HuH-7.5 (cell line): Measurements from ENCODE around the gene GPA33.
A peak's percentile ranks its signal among the peaks of the same experiment; 100 is the strongest.

Source experiments
- DNase-seq: peaks from one replicate; pipeline ENCODE4 v3.0.0; 2011; ENCODE audit warnings: low spot score

Gene GPA33

DNA sequence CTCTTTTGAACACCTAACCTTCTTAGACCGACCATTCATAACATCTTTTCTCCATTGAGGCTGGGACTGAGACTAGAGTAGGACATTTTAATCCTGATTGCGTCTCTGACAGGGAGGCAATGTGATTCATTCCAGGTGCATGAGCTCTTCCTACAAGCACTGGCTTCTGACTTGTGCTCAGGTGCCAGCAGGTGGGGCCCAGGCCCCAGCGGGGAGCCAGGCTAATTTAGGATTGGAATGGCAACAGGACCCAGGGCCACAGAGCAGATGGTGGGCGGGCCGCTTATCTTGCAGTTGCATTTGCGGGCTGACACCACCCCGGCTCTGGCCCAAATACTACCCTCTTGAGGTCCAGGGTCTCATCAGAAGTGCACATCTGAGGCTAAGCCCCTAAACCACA lies 4.1 kb downstream of the GPA33 start:
- no peak for DNase-seq

DNA sequence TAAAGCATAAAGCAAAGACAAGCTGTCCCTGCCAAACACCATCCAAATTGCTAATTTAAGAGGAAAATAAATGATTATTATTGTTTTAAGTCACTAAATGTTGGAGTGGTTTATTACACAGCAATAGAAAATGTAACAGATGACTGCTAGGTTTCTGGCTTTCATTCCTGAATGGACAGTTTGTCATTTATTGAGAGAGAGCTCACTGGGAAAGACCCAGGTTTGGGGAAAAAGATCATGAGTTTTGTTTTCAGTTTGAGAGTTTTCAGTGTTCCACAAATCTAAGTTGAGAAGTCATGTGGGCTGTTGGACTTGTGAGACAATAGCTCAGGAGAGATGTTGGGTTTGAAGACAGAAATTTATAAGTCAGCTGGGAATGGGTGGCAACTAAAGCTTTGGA lies 5.4 kb downstream of the GPA33 start:
- DNase-seq, result no peak

DNA sequence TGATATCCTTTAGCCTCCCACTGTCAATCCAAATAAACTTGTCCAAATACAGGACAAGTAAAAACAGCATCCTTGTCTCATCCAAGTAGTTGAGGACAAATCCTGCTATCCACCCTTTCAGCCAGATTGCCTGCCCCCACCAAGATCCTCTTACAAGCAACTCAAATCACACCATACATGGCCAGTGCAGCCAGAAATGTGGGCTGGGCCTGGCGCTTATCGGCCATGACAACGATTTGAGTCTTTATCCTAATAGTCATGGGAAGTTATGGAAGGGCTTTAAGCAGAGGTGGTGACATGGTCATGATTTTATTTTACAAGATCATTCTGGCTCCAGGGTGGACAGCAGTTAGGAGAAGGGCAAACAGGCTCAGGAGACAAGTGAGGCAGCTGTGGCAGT lies 6.3 kb downstream of the GPA33 start:
- no peak for DNase-seq

DNA sequence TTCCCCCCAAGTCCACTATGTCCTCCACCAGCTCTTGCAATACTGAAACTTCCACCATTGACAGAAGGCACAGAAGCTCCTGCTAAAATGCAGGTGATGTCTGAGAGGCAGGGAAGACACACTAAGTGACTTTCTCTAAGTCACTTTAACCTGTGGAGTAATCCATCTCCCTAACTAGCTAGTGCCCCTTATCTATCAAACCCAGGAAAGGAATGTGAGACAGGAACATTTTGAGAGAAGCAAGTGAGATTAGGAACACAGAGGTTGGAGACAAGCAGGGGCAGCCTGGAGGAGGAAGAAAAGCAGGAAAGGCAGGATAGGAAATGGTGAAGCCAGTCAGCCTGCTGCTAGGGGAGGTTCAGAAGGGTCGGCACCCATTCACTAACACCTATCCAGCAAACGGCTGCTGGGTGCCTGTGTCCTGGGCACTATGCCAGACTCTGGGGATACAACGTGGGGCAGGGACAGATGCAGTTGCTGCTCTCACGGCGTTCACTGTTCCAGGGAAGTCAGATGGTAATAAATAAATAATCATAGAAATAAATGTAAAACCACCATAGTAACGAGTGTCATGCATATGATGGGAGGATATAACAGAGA lies 7.0 kb downstream of the GPA33 start:
- DNase-seq, result no peak

DNA sequence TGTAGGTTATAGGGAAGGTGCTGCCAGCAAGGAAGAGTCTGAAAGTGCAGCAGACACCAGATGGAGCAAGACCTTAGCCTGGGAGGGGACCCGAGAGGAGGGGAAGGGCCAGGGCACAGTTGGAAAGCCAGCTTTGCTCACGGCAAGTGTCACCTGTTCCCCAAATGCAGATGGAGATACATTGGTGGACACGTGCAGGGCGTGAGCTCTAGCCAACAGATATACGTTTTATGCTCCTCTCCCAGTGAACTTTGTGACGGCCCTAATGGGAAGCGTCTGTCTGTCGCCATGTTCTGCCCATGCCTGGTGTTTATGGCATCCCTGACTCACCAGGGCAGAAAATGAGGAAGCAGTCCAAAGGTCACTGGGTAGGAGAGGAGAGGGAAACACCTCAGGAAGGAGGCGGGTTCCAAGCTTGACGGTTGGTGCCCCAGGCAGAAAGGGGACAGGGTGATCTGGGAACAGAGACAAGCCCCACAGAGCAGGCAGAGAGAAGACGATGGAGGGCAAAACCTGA lies 7.6 kb downstream of the GPA33 start:
- DNase-seq, result no peak

DNA sequence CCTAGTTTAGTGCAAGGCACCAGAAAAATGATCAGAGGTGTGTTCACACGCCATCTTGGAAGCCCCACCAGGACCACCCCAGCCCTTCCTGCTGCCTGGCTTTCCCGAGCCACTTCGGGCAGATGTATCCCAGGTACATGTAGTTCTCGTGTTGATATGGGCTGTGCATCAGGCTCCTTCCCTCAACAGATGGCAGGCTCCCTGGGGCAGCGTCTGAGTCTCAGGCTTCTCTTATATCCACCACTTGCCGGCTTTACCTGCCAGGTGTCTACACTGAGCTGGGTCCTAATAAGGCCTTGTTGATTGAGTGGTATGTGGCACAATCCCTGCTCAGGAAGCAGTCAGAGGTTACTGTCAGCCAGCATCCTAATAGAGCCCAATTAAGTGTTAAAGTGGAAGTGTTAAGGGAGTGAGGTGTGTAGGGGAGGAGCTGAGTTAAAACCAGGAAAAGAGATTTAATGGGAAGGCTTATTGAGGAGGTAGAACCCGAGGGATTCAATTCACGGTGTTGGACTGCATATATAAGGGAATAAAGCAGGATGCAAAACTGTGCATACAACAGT lies 8.5 kb downstream of the GPA33 start:
- DNase-seq, result no peak

DNA sequence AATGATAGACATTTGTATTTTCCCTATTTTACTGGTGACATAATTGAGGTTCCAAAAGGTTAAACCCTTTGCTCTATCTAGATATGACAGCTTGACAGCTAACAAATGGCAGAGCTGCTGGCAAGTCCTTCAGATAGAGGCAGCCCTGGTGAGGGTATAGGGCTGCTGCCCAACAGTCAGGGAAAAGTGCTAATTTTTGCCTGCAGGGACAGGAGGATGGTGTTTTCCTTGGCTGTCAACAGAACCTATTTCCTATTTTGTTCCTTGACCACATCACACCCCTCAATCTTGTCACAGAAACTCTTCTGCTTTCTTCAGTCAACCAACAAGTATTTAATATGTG lies 12.3 kb downstream of the GPA33 start:
- no peak for DNase-seq

DNA sequence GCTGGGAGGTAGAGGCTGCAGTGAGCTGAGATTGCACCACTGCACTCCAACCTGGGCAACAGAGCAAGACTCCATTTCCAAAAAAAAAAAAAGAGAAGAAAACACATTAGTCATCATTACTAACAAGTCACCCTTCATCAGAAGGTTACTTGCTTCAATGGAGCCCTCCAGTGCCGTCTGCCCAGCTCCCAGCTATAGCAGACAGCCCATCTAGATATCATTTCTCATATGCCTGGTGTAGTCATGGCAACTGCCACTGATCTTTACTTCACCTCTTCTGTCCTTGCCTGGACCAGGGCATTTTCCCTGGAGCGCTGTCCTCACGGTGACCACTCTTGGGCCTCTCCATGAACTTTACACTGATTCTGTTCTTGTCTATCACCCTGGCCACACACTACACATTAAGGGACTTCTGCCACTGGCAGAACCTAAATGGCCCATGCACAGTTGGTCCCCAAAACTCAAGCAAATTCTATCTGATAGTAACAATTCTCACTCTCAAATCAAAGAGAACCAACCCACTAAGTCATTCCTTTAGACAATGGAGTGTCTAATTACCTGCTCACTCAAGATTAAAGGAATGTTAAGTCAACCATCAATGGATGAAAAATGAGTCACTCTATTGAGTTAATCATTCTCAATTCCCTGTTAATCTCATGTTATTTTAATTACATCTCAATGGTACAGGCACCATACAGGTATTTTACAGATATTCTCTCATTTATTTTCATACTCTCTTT lies 12.9 kb downstream of the GPA33 start:
- DNase-seq, result no peak

DNA sequence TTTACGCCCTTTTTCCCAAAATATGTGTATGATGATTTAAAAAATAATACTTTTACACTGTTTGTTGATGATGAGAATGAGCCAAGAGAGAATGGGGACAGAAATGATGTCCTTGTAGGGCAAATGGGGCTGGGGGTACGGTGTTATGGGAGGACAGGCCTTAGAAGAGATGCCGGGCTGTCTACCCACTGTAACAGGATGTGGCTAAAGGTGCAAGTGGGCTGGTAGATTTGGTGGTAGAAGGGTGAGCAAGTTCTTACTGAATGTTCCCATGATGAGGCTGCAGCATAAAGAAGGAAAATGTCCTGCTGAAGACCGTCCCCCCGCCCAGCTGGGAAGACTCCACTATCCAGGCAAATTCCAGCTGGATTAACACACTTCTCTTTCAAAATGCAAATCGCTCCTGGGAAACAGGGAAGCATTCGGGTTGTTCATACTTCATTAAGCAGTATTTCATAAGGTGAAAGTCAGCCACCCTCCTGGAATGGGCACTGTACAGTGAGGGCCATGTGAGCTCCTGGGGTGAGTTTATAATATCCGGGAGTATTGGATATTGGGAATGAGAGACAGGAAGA lies 14.0 kb downstream of the GPA33 start:
- DNase-seq, result no peak

DNA sequence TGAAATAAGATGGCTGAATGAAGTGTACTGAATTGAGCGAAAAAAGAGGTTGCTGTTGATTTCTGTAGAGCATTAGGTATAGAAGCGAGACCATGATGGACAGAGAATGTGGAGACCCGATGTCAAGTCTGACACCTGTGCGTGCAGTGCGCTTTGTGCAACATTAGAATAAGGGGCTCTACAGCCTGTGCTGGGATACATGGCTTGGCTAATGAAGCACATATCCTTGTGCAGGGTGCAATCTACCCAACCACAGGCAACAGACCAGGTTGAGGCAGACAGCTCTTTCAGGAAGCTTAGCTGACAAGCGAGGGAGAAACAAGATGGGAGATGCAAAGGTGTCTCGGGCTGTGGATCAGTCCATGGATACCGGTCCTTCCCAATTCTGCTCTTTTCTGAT lies 18.9 kb downstream of the GPA33 start:
- no peak for DNase-seq

DNA sequence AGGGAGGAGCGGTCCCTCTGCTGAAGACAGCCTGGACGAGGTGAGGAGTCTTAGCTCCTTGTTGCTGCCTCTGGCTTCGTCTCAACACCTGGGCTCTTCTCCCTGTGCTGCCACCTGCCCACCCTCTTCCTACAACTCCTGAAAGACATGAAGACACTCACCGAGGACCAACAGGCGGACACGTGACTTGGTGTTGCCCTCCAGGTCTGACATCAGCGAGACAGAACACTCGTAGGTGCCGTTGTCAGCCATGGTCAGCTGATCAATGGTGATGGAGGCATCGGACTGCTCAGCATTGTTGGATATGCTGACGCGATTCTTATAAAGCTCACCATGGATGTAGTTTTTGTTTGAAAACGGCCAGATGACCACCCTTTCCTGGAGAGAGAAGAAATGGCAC lies 21.4 kb downstream of the GPA33 start:
- no peak for DNase-seq

DNA sequence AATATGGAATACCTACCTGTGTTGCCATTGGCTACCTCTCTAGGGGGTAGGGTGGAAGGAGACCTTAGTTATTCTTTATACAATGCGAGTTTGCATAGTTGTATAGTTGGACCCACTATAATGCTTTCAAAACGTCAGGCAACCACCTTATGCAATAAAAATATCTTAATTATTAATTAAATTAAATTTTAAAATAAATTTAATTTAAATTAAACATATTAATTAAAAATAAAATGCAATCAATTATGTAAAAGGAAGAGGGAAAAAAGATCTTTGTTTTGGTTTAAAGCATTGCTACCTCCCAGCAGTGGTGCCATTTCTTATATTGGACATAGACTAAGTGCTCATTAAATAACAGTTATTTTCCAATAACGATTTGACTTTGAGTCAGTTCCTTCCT lies 22.3 kb downstream of the GPA33 start:
- DNase-seq, result no peak

DNA sequence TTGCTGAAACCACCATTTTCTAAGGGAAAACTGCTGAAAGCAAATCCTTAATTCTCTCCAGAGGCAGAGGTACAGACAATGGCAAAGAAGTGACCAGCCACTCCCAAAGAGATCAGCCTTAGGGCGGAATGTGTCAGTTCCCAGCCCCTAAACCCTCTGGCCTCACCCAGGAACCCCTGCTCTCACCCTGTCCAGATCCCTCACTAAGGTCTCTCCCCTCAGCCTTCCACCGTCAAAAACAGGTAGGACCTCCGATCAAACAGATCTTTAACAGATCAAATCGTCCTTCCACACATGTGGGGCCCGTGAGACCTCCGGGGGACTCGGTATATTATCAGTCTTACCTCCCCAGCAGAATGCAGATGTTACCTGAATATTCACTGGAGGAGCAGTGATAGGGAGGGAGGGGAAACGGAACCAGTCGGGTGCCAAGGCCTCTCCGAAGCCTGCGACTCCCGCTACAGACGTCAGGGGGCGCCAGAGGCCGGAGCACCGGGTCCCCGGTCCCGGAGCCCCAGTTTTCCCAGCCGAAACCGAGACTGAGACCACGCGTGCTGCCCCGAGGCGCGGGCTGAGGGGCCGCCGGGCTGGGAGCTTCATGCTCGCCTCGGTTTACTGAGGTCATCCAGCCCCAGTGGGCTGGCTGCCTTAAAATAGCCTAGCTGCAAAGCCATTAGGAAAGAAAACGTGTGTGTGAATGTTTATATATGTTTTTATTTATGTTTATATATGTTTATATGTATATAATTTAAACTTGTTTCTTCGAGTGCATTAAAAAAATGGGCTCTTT lies 23.6 kb downstream of the GPA33 start:
- DNase-seq, result peak; percentile 70

DNA sequence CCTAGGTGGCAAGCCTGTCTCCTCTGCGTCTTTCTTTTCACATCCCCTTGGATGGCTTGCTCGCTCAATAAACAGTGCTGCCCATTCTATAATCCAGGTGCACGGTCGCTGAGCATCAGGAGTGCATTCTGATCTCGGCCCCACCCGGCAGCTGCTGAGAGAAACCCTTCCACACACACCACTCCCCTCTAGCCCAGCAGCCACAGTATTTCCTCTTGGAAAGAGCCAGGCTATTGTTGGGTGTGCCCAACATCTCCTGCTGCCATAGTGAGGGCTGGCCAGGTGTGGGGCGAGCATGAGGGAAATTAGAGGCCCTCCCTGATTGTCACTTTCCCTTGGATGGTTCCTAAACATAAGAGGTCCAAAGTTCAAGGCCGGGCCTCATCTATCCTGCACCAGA lies 24.7 kb downstream of the GPA33 start:
- DNase-seq, result no peak

DNA sequence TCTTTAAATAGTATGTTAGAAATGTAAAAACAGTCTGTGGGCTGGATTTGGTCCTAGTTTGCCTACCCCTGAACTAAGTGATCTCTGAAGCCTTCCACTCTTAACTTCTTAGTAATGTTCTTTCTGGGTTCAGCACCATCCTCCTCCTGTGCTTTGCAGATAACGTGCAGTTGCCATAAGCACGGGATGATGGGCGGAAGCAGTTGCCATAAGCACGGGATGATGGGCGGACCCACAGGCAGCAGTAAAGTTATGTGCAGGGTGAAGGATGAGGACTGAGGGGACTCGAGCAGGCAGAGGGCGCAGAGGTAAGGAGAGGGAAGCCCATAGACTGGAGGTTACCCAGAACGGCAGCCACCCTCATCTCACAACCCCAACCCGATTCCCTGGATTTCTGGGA lies 25.6 kb downstream of the GPA33 start:
- no peak for DNase-seq

DNA sequence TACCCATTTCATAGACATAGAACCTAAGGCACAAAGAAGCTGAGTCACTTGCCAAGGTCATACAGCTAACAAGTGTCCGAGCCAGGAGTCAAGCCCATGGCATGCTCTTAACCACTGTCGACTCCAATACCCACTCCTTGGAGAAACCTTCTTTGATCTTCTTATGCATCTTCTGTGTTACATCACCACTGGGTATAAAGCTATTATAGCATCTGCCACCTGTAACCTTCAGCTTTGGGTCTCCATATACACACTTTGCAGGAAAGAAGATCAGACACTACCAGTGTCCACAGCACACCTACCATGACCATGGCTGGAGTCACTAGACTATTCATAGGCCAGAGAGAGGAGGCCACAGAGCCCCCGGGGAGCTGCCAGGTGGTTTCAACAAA lies 29.1 kb downstream of the GPA33 start:
- no peak for DNase-seq

DNA sequence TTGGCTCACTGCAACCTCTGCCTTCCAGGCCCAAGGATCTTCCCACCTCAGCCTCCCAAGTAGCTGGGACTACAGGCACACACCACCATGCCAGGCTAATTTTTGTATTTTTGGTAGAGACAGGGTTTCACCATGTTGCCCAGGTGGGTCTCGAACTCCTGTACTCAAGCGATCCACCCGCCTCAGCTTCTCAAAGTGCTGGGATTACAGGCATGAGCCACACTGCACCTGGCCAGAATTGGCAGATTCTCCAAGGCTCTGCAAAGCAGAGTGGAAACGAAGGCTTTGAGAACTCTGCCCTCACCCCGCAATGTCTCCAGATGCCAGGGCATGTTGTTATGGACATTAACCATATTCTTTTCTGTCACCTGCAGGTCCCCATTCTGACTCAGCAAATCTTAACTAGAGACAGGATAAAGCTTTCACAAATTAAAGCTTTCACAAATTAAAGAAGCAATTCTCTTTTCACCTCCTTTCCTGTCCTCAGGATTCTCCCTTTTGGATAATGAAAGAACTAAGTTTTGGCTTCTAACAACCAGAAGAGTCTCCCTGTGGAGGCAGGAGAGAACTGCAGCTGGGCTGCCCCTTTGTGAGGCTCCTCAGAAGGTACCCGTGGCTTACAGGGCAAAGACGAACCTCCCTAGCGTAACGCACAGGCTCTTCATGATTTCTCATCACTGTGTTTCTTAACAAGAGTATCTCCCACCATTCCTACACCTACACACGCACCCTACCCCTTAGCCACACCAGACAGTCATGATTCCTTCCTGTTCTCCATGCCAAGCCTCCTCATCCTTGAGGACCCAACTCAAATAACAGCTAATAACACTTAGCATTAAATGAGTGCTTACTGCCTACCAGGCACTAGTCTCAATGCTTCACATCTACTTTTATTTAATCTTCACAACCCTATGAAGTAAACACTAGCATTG lies 29.8 kb downstream of the GPA33 start:
- no peak for DNase-seq

DNA sequence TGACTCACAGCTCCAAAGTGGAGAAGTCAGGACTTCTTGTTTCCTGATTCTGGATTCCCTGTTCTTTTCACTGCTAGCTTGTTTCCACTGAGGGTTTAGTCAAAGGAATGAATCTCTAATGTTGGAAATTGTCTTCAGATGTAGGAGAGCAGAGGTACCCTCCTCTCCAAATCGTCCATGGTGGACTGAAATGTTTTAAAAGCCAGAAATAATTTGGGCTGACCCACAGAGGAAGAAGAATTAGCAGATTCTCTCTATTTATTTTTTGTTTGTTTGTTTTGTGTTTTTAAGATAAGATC lies 30.4 kb downstream of the GPA33 start:
- DNase-seq, result no peak

DNA sequence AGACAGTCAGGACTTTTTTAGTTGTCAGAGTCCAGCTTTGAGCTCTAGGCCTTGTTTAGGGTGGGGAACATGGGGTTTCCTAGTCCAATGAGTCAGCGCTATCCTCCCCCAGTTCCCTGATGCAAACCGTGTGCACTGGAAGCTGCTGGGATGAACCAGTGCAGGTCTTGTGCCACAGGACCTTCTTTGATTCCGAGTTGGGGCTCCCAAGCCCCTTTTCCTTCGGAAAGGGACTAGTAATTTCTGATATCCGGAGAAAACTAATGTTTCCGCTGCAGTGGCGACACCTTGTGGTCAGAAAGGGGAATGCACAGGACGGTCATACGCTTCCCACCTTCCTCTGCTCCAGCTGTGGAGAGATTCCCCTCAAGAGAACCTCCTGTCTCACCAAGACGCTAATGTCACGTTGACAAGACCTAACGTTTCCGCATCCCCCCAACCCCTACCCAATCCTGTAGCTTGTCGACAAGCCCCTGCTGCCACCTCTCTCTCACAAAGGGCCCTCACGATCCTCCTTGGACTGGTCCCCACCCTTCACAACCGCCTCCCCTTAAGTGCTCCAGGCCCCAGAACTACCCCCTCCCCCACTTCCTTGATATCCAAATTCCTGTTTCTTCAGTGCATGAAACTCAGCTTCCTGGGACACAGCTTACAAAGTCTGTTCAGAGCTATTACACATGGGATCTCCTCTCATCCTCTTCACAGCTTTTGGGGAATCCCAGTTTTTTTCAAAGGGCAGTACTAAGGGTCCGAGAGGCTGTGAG lies 30.9 kb downstream of the GPA33 start:
- DNase-seq, result peak; percentile 40

DNA sequence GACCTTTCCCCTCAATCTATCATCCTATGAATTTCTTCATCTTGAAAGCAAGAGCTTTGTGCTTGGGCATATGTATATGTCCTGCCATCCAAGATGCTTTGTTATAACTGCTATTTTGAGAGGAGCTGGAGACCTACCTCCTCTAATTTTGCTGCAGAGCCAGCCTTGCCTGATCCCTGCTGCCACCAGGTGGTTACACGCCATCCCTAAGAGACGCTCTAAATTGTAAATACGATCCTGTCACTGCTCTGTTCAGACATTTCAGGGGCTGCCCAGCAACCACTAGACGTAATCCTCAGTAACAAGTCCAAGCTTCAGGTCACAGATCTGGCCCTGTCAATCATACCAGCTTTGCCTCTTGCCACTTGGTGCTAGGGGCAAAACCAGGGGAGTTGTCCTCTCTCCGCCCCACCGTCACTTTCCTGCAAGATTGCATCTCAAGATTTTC lies 32.9 kb downstream of the GPA33 start:
- DNase-seq, result peak; percentile 44
